H1 (cell line): ENCODE results near the gene CHD9.

Source experiments
- EZH2 ChIP-seq: fragments of 200-600 bp; sonication (generic); IDR thresholded peaks from 2 replicates; pipeline ENCODE4 v1.7.1; 2012; ENCODE audit warnings: low read depth, mild to moderate bottlenecking, moderate library complexity, low read length, inconsistent platforms; ENCODE audit not compliant: severe bottlenecking
- HDAC2 ChIP-seq, 2 experiments: fragments of 300-600 bp in 1 of 2; sonication (generic) in 1 of 2; IDR thresholded peaks; 2 replicates each; pipeline ENCODE4 v1.6.1; 2011 to 2012; ENCODE audit warnings: low read depth in 2 of 2, low read length in 2 of 2, mild to moderate bottlenecking in 2 of 2, moderate library complexity in 2 of 2, borderline replicate concordance in 1 of 2, inconsistent platforms in 1 of 2
- JUN ChIP-seq: IDR thresholded peaks from 2 replicates; pipeline ENCODE4 v1.6.1; 2011; ENCODE audit warnings: low read depth, mild to moderate bottlenecking, improper control_type of control experiment, low read length
- SAP30 ChIP-seq: fragments of 300-600 bp; sonication (generic); IDR thresholded peaks from 2 replicates; pipeline ENCODE4 v1.7.1; 2012; ENCODE audit warnings: low read length, moderate library complexity, mild to moderate bottlenecking, inconsistent platforms; ENCODE audit not compliant: insufficient read depth, insufficient replicate concordance
- TF ChIP-seq, protein P1 (sequence below): IDR thresholded peaks from 2 replicates; pipeline ENCODE4 v1.6.1; 2011; ENCODE audit warnings: low read depth, mild to moderate bottlenecking, low read length; ENCODE audit not compliant: insufficient read depth
- TF ChIP-seq, protein P2 (sequence below), 3 experiments: IDR thresholded peaks; 1 replicate in 2 of 3; 2 replicates in 1 of 3; pipeline versions ENCODE4 v1.5.1 to v1.6.1; 2011; ENCODE audit warnings: low read length in 3 of 3, mild to moderate bottlenecking in 3 of 3, inconsistent platforms in 2 of 3, low read depth in 1 of 3, moderate library complexity in 1 of 3; ENCODE audit not compliant: insufficient read depth in 1 of 3; ENCODE audit errors: control extremely low read depth in 1 of 3

DNA sequence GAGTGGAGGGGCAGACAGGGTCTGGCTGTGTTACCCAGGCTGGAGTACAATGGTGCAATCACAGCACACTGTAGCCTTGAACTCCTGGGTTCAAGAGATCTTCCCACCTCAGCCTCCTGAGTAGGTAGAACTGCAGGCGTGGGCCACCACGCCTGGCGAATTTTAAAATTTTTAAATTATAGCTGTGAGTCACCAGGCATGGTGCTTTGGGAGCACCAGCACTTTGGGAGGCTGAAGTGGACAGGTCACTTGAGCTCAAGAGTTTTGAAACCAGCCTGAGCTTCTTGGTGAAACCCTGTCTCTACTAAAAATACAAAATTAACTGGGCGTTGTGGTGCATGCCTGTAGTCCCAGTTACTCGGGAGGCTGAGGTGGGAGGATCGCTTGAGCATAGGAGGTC lies 114.0 kb downstream of the CHD9 start:
- TF ChIP-seq, protein P1, sequence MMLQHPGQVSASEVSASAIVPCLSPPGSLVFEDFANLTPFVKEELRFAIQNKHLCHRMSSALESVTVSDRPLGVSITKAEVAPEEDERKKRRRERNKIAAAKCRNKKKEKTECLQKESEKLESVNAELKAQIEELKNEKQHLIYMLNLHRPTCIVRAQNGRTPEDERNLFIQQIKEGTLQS = no peak
- TF ChIP-seq EZH2 (no peak), HDAC2 (IDR thresholded peaks at IDR 0.05; ENCODE audit: borderline replicate concordance in 1 of 2, low read depth in 2 of 2, low read length in 2 of 2) (no peak), JUN (no peak), SAP30 (no peak)
- TF ChIP-seq, protein P2, sequence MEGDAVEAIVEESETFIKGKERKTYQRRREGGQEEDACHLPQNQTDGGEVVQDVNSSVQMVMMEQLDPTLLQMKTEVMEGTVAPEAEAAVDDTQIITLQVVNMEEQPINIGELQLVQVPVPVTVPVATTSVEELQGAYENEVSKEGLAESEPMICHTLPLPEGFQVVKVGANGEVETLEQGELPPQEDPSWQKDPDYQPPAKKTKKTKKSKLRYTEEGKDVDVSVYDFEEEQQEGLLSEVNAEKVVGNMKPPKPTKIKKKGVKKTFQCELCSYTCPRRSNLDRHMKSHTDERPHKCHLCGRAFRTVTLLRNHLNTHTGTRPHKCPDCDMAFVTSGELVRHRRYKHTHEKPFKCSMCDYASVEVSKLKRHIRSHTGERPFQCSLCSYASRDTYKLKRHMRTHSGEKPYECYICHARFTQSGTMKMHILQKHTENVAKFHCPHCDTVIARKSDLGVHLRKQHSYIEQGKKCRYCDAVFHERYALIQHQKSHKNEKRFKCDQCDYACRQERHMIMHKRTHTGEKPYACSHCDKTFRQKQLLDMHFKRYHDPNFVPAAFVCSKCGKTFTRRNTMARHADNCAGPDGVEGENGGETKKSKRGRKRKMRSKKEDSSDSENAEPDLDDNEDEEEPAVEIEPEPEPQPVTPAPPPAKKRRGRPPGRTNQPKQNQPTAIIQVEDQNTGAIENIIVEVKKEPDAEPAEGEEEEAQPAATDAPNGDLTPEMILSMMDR (IDR thresholded peaks at IDR 0.05; ENCODE audit: control extremely low read depth in 1 of 3, insufficient read depth in 1 of 3, low read depth in 1 of 3, low read length in 3 of 3) = no peak
